Measurements from ENCODE around the gene FSD1L. TPM values are rescaled to one million over a fixed set of nuclear protein-coding genes. Genes with fewer than 3 reads are reported as not detected.

The FSD1L gene
- polyA plus RNA-seq, 3 donors: 0.96 to 3.2 (median 1.5) TPM

DNA sequence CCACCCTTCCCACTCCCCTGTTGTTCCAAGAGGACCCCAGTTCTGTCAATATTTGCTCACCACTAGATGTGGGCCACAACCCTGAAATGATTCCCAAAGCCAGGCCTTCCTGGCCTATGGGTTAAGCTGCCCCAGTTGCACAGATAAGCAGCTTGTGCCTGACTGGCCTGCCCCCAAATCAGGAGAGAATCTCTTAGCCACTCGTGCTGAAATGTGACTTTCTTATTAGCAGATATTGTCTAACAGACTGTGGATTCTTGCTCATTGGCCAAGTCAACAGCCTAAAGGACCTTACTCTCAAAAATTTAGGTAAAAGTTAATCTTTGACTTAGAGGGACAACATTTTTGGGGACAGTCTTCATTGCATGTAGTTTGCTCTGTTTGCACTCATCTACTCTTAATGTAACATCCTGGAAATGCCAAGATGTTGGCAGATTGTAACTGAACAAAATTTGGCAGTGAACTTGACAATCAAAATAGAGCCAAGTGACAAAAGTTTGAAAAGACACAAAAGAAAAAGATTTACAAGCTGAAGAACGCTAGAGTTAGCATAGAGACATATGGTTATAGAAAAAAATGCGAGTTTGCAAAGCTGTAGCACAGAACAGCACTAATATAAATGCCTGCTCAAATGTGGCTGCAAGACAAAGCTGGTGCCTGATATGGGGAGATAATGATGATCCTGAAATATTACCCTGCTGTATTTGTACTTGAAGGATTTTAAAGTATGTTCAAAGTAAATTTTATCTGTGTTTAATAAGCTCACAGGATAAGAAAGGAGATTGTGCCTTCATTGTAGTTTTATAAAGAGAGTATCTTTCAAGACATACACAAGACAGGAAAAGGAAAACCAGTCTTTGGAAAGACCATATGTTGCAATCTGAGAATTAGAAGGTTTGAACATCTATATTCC, 29.0 kb upstream of the FSD1L start:
- H2AFZ ChIP-seq (ENCODE audit: insufficient read depth, low read depth, low read length, poor library complexity, severe bottlenecking): no peak overlapping the region
- peaks cover 13 to 15% of the 10 kb centered on the region in 2 donors for H3K4me1 ChIP-seq (ENCODE audit: control insufficient read depth in 1 of 2, insufficient read depth in 2 of 2, low read length in 2 of 2)
- no peaks in the 10 kb centered on the region for H3K9me3 ChIP-seq (replicated peaks in 1 of 2; ENCODE audit: control insufficient read depth in 1 of 2, insufficient read depth in 1 of 2, low read length in 2 of 2)
- H3K9ac ChIP-seq (ENCODE audit: insufficient read depth, low read length, poor library complexity, severe bottlenecking): no peak overlapping the region
- H3K36me3 ChIP-seq (replicated peaks in 1 of 2; ENCODE audit: control insufficient read depth in 1 of 2, insufficient read depth in 2 of 2, low read length in 2 of 2): no peaks in the 10 kb centered on the region
- intact Hi-C loops (cut with micrococcal nuclease): loop anchor here in 1 of 2 donors (5.0 kb wide), 1 partner anchor 257 kb away; no protein-coding TSS in a partner anchor
- H3K4me2 ChIP-seq (replicated peaks; ENCODE audit: extremely low read depth, low read length, poor library complexity, severe bottlenecking): no peak overlapping the region
- Mint-ChIP-seq H3K36me3 (no peaks in the 10 kb centered on the region), H3K4me3 (no peak overlapping the region), H3K27me3 (ENCODE audit: low read depth in 3 of 3) (no peaks in the 10 kb centered on the region), H3K9me3 (no peaks in the 10 kb centered on the region), H3K27ac (peak overlapping the region in 1 of 7 donors; percentile 26), H3K4me1 (peaks cover 19% of the 10 kb centered on the region)
- no peaks in the 10 kb centered on the region for H3K27me3 ChIP-seq (ENCODE audit: control insufficient read depth in 2 of 2, insufficient read depth in 2 of 2, low read length in 2 of 2)
- WGBS (ENCODE audit: insufficient coverage): 82% methylated on average over 2 of the region's 3 CpGs
- H3K4me3 ChIP-seq (replicated peaks in 1 of 3; ENCODE audit: low read depth in 2 of 3, low read length in 3 of 3): no peak overlapping the region
- no peaks in the 10 kb centered on the region for H3K79me2 ChIP-seq (ENCODE audit: insufficient read depth, low read length)
- no peaks in the 10 kb centered on the region for H4K20me1 ChIP-seq (ENCODE audit: insufficient read depth, low read length)
- no peak for DNase-seq
- TF ChIP-seq, protein P1, sequence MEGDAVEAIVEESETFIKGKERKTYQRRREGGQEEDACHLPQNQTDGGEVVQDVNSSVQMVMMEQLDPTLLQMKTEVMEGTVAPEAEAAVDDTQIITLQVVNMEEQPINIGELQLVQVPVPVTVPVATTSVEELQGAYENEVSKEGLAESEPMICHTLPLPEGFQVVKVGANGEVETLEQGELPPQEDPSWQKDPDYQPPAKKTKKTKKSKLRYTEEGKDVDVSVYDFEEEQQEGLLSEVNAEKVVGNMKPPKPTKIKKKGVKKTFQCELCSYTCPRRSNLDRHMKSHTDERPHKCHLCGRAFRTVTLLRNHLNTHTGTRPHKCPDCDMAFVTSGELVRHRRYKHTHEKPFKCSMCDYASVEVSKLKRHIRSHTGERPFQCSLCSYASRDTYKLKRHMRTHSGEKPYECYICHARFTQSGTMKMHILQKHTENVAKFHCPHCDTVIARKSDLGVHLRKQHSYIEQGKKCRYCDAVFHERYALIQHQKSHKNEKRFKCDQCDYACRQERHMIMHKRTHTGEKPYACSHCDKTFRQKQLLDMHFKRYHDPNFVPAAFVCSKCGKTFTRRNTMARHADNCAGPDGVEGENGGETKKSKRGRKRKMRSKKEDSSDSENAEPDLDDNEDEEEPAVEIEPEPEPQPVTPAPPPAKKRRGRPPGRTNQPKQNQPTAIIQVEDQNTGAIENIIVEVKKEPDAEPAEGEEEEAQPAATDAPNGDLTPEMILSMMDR (IDR thresholded peaks at IDR 0.05): no peak
- H3K27ac ChIP-seq (ENCODE audit: low read depth in 1 of 2, low read length in 2 of 2): no peak overlapping the region

DNA sequence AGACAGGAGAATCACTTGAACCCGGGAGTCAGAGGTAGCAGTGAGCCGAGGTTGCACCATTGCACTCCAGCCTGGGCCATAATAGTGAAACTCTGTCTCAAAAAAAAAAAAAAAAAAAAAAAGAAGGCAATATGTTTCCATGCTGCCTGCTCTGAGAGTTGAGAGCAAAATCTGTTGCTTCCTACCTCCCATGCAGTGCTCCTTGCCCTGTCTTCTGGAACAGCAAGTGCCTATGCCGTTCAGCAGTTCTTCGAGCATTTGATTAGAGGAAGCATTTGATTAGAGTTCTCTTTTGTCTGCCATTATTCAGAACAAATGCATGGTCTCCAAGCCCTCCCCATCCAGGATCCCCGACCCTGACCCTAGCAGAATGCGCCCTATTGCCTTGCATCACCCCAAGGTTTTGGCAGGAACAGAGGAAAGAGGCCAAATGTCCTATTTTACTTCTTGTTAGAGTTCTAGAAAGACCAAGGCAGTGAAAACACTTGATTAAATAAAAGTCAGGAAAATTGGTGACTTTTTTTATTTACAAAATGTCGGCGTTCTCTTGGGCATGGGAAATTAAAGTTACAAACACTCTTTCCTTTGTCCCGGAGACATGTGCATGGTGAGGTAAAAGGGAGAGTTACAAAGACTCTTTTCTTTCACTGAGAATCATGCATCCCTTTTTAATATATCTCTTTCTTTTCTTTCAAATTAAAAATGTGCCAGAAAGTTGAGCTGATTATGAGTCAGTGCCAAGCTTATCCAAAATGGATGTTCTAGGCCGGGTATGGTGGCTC, 27.8 kb upstream of the FSD1L start:
- Mint-ChIP-seq H3K4me3 (no peak overlapping the region), H3K27ac (no peak overlapping the region), H3K27me3 (ENCODE audit: low read depth in 3 of 3) (no peaks in the 10 kb centered on the region), H3K9me3 (no peaks in the 10 kb centered on the region), H3K4me1 (peaks cover 19% of the 10 kb centered on the region), H3K36me3 (no peaks in the 10 kb centered on the region)
- intact Hi-C loops (cut with micrococcal nuclease): loop anchor here in 1 of 2 donors (5.0 to 10.0 kb wide), 2 partner anchors 258 to 605 kb away; no protein-coding TSS in a partner anchor
- no peaks in the 10 kb centered on the region for H3K9me3 ChIP-seq (replicated peaks in 1 of 2; ENCODE audit: control insufficient read depth in 1 of 2, insufficient read depth in 1 of 2, low read length in 2 of 2)
- no peak overlapping the region for H3K27ac ChIP-seq (ENCODE audit: low read depth in 1 of 2, low read length in 2 of 2)
- H3K27me3 ChIP-seq (ENCODE audit: control insufficient read depth in 2 of 2, insufficient read depth in 2 of 2, low read length in 2 of 2): no peaks in the 10 kb centered on the region
- H3K79me2 ChIP-seq (ENCODE audit: insufficient read depth, low read length): no peaks in the 10 kb centered on the region
- no peaks in the 10 kb centered on the region for H4K20me1 ChIP-seq (ENCODE audit: insufficient read depth, low read length)
- WGBS (ENCODE audit: insufficient coverage): 89% methylated on average over 4 of the region's 10 CpGs
- TF ChIP-seq, protein P1 (IDR thresholded peaks at IDR 0.05): no peak
- no peak overlapping the region for H3K4me3 ChIP-seq (replicated peaks in 1 of 3; ENCODE audit: low read depth in 2 of 3, low read length in 3 of 3)
- H3K9ac ChIP-seq (ENCODE audit: insufficient read depth, low read length, poor library complexity, severe bottlenecking): no peak overlapping the region
- H3K36me3 ChIP-seq (replicated peaks in 1 of 2; ENCODE audit: control insufficient read depth in 1 of 2, insufficient read depth in 2 of 2, low read length in 2 of 2): no peaks in the 10 kb centered on the region
- H3K4me1 ChIP-seq (ENCODE audit: control insufficient read depth in 1 of 2, insufficient read depth in 2 of 2, low read length in 2 of 2): peaks cover 13 to 15% of the 10 kb centered on the region in 2 donors
- H2AFZ ChIP-seq (ENCODE audit: insufficient read depth, low read depth, low read length, poor library complexity, severe bottlenecking): no peak overlapping the region
- DNase-seq: no peak
- H3K4me2 ChIP-seq (replicated peaks; ENCODE audit: extremely low read depth, low read length, poor library complexity, severe bottlenecking): no peak overlapping the region
